Neutrophil (primary cell): Measurements from ENCODE around the gene ZDHHC12.

ENCODE experiments used
- H3K27ac ChIP-seq: fragments of 200-600 bp; sonication (generic); 2 replicates; pipeline ENCODE4 v1.5.1; 2016; ENCODE audit warnings: mild to moderate bottlenecking, moderate library complexity
- H3K27me3 ChIP-seq: fragments of 200-600 bp; sonication (generic); 2 replicates; pipeline ENCODE4 v1.6.0; 2016; ENCODE audit warnings: mild to moderate bottlenecking
- H3K36me3 ChIP-seq: fragments of 200-600 bp; sonication (generic); 2 replicates; pipeline ENCODE4 v1.5.1; 2017
- H3K4me1 ChIP-seq, 2 experiments: fragments of 200-600 bp in 1 of 2; sonication (generic) in 1 of 2; 1 replicate in 1 of 2; 2 replicates in 1 of 2; pipeline versions ENCODE4 v1.5.1 to v1.6.1; 2013 to 2016; ENCODE audit warnings: low read depth in 1 of 2, low read length in 1 of 2, mild to moderate bottlenecking in 1 of 2, moderate library complexity in 1 of 2; ENCODE audit not compliant: control insufficient read depth in 1 of 2, insufficient read depth in 1 of 2
- H3K4me3 ChIP-seq, 2 experiments: fragments of 200-600 bp in 1 of 2; sonication (generic) in 1 of 2; 1 replicate in 1 of 2; 2 replicates in 1 of 2; pipeline ENCODE4 v1.5.1; 2013 to 2016; ENCODE audit warnings: low read depth in 1 of 2, low read length in 1 of 2, mild to moderate bottlenecking in 1 of 2, moderate library complexity in 1 of 2
- H3K9me3 ChIP-seq: fragments of 200-600 bp; sonication (generic); 2 replicates; pipeline ENCODE4 v1.5.1; 2016
- TF ChIP-seq, protein P1 (sequence below): fragments of 200-600 bp; sonication (generic); IDR thresholded peaks from 2 replicates; pipeline ENCODE4 v1.5.1; 2016; ENCODE audit warnings: antibody characterized with exemption

ZDHHC12 gene

GRCh38 chr9:128713941-128714573 is 9.9 kb downstream of the ZDHHC12 start:
- Histone ChIP-seq H3K27me3 (no peaks in the 10 kb centered on the region), H3K27ac (no peak overlapping the region), H3K36me3 (peaks cover 6% of the 10 kb centered on the region), H3K4me3 (no peak overlapping the region), H3K9me3 (no peaks in the 10 kb centered on the region), H3K4me1 (no peaks in the 10 kb centered on the region)
- TF ChIP-seq, protein P1, sequence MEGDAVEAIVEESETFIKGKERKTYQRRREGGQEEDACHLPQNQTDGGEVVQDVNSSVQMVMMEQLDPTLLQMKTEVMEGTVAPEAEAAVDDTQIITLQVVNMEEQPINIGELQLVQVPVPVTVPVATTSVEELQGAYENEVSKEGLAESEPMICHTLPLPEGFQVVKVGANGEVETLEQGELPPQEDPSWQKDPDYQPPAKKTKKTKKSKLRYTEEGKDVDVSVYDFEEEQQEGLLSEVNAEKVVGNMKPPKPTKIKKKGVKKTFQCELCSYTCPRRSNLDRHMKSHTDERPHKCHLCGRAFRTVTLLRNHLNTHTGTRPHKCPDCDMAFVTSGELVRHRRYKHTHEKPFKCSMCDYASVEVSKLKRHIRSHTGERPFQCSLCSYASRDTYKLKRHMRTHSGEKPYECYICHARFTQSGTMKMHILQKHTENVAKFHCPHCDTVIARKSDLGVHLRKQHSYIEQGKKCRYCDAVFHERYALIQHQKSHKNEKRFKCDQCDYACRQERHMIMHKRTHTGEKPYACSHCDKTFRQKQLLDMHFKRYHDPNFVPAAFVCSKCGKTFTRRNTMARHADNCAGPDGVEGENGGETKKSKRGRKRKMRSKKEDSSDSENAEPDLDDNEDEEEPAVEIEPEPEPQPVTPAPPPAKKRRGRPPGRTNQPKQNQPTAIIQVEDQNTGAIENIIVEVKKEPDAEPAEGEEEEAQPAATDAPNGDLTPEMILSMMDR: no peak

- H3K27ac ChIP-seq: no peak overlapping the region
- peaks cover 6% of the 10 kb centered on the region for H3K36me3 ChIP-seq
- no peaks in the 10 kb centered on the region for H3K4me1 ChIP-seq
- no peaks in the 10 kb centered on the region for H3K9me3 ChIP-seq
- no peak overlapping the region for H3K4me3 ChIP-seq
- TF ChIP-seq, protein P1: no peak
- no peaks in the 10 kb centered on the region for H3K27me3 ChIP-seq
Measured at GRCh38 chr9:128713411-128713780, 10.5 kb downstream of the ZDHHC12 start.

GRCh38 chr9:128712451-128713410 is 11.2 kb downstream of the ZDHHC12 start:
- peaks cover 6% of the 10 kb centered on the region for H3K36me3 ChIP-seq
- no peaks in the 10 kb centered on the region for H3K4me1 ChIP-seq
- no peak overlapping the region for H3K4me3 ChIP-seq
- H3K27me3 ChIP-seq: no peaks in the 10 kb centered on the region
- H3K9me3 ChIP-seq: no peaks in the 10 kb centered on the region
- TF ChIP-seq, protein P1: no peak
- no peak overlapping the region for H3K27ac ChIP-seq

GRCh38 chr9:128707446-128707845 is 16.5 kb downstream of the ZDHHC12 start:
- peaks cover 15% of the 10 kb centered on the region for H3K27me3 ChIP-seq
- no peaks in the 10 kb centered on the region for H3K36me3 ChIP-seq
- H3K9me3 ChIP-seq: no peaks in the 10 kb centered on the region
- TF ChIP-seq, protein P1: no peak
- no peak overlapping the region for H3K27ac ChIP-seq
- peaks cover 8 to 15% of the 10 kb centered on the region in 2 experiments for H3K4me1 ChIP-seq
- H3K4me3 ChIP-seq: no peak overlapping the region

DNA sequence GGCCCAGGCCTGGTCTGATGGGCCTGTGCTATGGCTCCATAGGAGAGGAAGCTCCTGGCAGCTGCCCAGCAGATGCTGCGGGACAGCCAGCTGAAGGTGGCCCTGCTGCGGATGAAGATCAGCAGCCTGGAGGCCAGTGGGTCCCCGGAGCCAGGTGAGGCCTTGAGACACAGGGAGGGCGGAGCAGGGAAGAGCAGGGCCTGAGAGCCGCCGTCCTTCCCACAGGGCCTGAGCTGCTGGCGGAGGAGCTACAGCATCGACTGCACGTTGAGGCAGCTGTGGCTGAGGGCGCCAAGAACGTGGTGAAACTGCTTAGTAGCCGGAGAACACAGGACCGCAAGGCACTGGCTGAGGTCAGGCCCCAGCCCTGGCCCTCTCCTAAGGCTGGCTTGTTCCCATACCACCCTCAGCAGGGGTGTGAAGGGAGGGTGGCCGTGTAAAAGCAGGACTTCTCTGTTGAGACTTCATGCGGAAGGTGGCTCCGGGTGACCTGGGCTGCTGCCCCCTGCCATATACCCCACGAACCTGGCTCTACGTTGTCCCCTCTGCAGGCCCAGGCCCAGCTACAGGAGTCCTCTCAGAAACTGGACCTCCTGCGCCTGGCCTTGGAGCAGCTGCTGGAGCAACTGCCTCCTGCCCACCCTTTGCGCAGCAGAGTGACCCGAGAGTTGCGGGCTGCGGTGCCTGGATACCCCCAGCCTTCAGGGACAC is 17.1 kb downstream of the ZDHHC12 start:
- TF ChIP-seq, protein P1: no peak

More for the DNA sequence above, 17.1 kb downstream of the ZDHHC12 start:
- no peaks in the 10 kb centered on the region for H3K9me3 ChIP-seq
- peaks cover 20% of the 10 kb centered on the region for H3K27me3 ChIP-seq
- H3K4me1 ChIP-seq: peaks cover 11 to 20% of the 10 kb centered on the region in 2 experiments
- no peaks in the 10 kb centered on the region for H3K36me3 ChIP-seq
- no peak overlapping the region for H3K27ac ChIP-seq
- no peak overlapping the region for H3K4me3 ChIP-seq
